Activated CD4-positive, alpha-beta T cell treated with anti-CD3 and anti-CD28 coated beads for 36 hours (primary cell): ENCODE measurements around the gene FBXL2. TPM values are rescaled to one million over a fixed set of nuclear protein-coding genes. Genes with fewer than 3 reads are reported as not detected.
A peak's percentile ranks its signal among the peaks of the same experiment; 100 is the strongest.
"Not testable (repeated sequence)": the region's sequence is repeated elsewhere in the genome, so short reads cannot be mapped to it uniquely, and the experiment has no call there.

Experiments used
- ATAC-seq: fragments of 200-7000 bp; cut with Tn5 transposase; one replicate; pipeline ENCODE4 v1.10.0; 2021; ENCODE audit warnings: mild to moderate bottlenecking, moderate library complexity
- CTCF ChIA-PET: fragments of 350-600 bp; sonication (Branson Sonifier 250); formaldehyde crosslinking; loops from one replicate; lab custom pipeline; 2021; ENCODE audit warnings: antibody characterized with exemption; lab: Charles Lee
- POLR2A ChIA-PET: fragments of 350-600 bp; sonication (Branson Sonifier 250); formaldehyde crosslinking; loops from one replicate; lab custom pipeline; 2021; ENCODE audit warnings: antibody characterized with exemption, inconsistent platforms; lab: Charles Lee
- DNase-seq: peaks from one replicate; pipeline ENCODE4 v3.0.0-alpha.2; 2020
- H3K27ac Mint-ChIP-seq: one replicate; pipeline ENCODE4 v1.8.0; 2021; ENCODE audit warnings: mixed read lengths
- H3K27me3 Mint-ChIP-seq: one replicate; pipeline ENCODE4 v1.8.0; 2021; ENCODE audit warnings: mixed read lengths
- H3K36me3 Mint-ChIP-seq: one replicate; pipeline ENCODE4 v1.8.0; 2021; ENCODE audit warnings: low read depth, mixed read lengths
- H3K4me1 Mint-ChIP-seq: one replicate; pipeline ENCODE4 v1.8.0; 2021; ENCODE audit warnings: mixed read lengths
- H3K4me3 Mint-ChIP-seq: one replicate; pipeline ENCODE4 v1.8.0; 2021; ENCODE audit warnings: mild to moderate bottlenecking, moderate library complexity, mixed read lengths
- H3K9me3 Mint-ChIP-seq: one replicate; pipeline ENCODE4 v1.8.0; 2021; ENCODE audit warnings: low read depth, mixed read lengths
- intact Hi-C, 2 experiments: fragments of 100-400 bp; cut with DNase I in 1 of 2; cut with micrococcal nuclease in 1 of 2; formaldehyde crosslinking; loops; one replicate each; pipeline versions ENCODE4 v1.14.2 to v1.15.1; 2022 to 2024; cut with DNase I, micrococcal nuclease
- total RNA-seq, 2 experiments: library from RNA; stranded (reverse); gene quantifications; one replicate each; pipeline ENCODE4 v1.2.3, GENCODE V29; 2021

The FBXL2 gene
- total RNA-seq, 2 experiments from 2014 or later, result 0.07 TPM; not detected in 1

DNA sequence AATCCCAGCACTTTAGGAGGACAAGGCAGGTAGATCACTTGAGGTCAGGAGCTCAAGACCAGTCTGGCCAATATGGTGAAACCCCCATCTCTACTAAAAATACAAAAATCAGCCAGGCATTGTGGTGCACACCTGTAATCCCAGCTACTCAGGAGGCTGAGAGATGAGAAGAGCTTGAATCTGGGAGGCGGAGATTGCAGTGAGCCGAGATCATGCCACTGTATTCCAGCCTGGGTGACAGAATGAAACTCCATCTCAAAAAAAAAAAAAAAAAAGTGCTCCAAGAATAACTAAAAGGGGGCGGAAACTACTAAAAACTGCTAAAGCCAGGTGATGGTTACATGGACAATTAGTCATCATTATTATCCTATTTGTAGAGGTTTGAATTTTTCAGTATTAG, 133.6 kb downstream of the FBXL2 start:
- H3K4me3 Mint-ChIP-seq, intact Hi-C loops, H3K27me3 Mint-ChIP-seq, DNase-seq, H3K9me3 Mint-ChIP-seq, H3K27ac Mint-ChIP-seq, POLR2A ChIA-PET, ATAC-seq, H3K4me1 Mint-ChIP-seq: not testable (repeated sequence)
- CTCF ChIA-PET, result interaction anchor here (0.7 to 1.7 kb wide), 3 partner anchors 9 to 900 kb away, joined by 3 to 6 read pairs (median 3); no protein-coding TSS in a partner anchor
- peaks cover 52% of the 10 kb centered on the region for H3K36me3 Mint-ChIP-seq

- peaks cover 60% of the 10 kb centered on the region for H3K36me3 Mint-ChIP-seq
- no peak overlapping the region for H3K4me3 Mint-ChIP-seq
- peaks cover 28% of the 10 kb centered on the region for H3K4me1 Mint-ChIP-seq
- H3K27ac Mint-ChIP-seq, result peak overlapping the region; percentile 68
- ChIA-PET POLR2A (no interaction called here), CTCF (interaction anchor here (1.0 kb wide), 1 partner anchor 13 kb away, joined by 4 read pairs; no protein-coding TSS in a partner anchor)
- intact Hi-C loops, result loop anchor here in 1 of 2 experiments (1.0 to 2.0 kb wide), 2 partner anchors 15 to 22 kb away; no protein-coding TSS in a partner anchor
- DNase-seq, result peak; percentile 67
- ATAC-seq, result peak; percentile 85
- no peaks in the 10 kb centered on the region for H3K27me3 Mint-ChIP-seq
- no peaks in the 10 kb centered on the region for H3K9me3 Mint-ChIP-seq
Measured at GRCh38 chr3:33417066-33417673, 139.9 kb downstream of the FBXL2 start.

- POLR2A ChIA-PET, result no interaction called here
Measured at GRCh38 chr3:33419948-33420347, 142.7 kb downstream of the FBXL2 start.

GRCh38 chr3:33420966-33421365, 143.7 kb downstream of the FBXL2 start:
- H3K36me3 Mint-ChIP-seq, result peaks cover 60% of the 10 kb centered on the region
- H3K9me3 Mint-ChIP-seq, result no peaks in the 10 kb centered on the region
- CTCF ChIA-PET, result no interaction called here
- H3K27ac Mint-ChIP-seq, result no peak overlapping the region
- no peaks in the 10 kb centered on the region for H3K27me3 Mint-ChIP-seq
- ATAC-seq (no peak), DNase-seq (no peak)
- POLR2A ChIA-PET, result no interaction called here
- intact Hi-C loops, result no loop called here
- H3K4me1 Mint-ChIP-seq, result peaks cover 27% of the 10 kb centered on the region
- no peak overlapping the region for H3K4me3 Mint-ChIP-seq

More at GRCh38 chr3:33419948-33420347, 142.7 kb downstream of the FBXL2 start:
- Mint-ChIP-seq H3K4me1 (peaks cover 28% of the 10 kb centered on the region), H3K27me3 (no peaks in the 10 kb centered on the region), H3K36me3 (peaks cover 62% of the 10 kb centered on the region), H3K9me3 (no peaks in the 10 kb centered on the region), H3K27ac (peak overlapping the region; percentile 73), H3K4me3 (no peak overlapping the region)
- CTCF ChIA-PET, result interaction anchor here (0.7 to 1.6 kb wide), 3 partner anchors 9 to 289 kb away, joined by 3 to 5 read pairs (median 3); no protein-coding TSS in a partner anchor
- intact Hi-C loops, result no loop called here
- no peak for DNase-seq
- ATAC-seq, result no peak

DNA sequence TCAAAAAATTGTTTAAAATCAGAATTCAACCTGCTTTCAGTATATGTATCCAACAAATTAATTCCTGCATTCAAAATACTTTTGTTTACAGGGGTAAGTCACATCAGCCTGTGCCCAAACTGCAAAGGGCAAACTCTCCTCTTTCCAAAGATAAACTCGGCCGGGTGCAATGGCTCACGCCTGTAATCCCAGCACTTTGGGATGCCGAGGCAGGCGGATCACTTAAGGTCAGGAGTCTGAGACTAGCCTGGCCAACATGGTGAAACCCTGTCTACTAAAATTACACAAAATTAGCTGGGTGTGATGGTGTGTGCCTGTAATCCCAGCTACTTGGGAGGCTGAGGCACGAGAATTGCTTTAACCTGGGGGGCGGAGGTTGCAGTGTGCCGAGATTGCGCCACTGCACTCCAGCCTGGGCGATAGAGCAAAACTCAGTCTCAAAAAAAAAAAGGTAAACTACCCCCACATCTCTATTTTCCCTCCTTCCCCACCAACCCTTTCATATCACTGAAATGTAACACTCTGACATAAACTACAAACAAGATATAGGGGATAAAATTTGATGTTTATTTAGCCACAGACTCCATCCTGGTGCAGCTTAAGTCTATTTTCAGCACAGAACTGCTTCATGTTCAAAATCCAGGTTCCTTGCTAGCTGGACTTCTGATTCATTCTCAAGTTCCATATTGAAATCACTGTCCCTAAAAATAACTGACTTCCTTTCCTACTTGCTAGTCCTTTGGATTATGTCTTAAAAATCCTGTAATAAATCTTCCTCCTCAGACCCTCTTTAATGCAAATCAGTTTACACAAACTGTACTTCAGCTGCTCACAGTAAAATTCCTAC, 147.6 kb downstream of the FBXL2 start:
- intact Hi-C loops, result loop anchor here in 1 of 2 experiments (5.0 kb wide), 1 partner anchor 33 kb away; no protein-coding TSS in a partner anchor
- Mint-ChIP-seq H3K36me3 (peaks cover 44% of the 10 kb centered on the region), H3K4me3 (no peak overlapping the region), H3K27me3 (no peaks in the 10 kb centered on the region), H3K27ac (no peak overlapping the region), H3K9me3 (no peaks in the 10 kb centered on the region), H3K4me1 (peaks cover 40% of the 10 kb centered on the region)
- no peak for DNase-seq
- ATAC-seq, result no peak
- POLR2A ChIA-PET, result no interaction called here
- CTCF ChIA-PET, result interaction anchor here (0.7 kb wide), 1 partner anchor 137 kb away, joined by 4 read pairs; no protein-coding TSS in a partner anchor

- Mint-ChIP-seq H3K27me3 (no peaks in the 10 kb centered on the region), H3K36me3 (peaks cover 39% of the 10 kb centered on the region), H3K27ac (no peak overlapping the region), H3K9me3 (no peaks in the 10 kb centered on the region), H3K4me1 (peaks cover 42% of the 10 kb centered on the region), H3K4me3 (no peak overlapping the region)
- DNase-seq (no peak), ATAC-seq (no peak)
- intact Hi-C loops, result loop anchor here in 1 of 2 experiments (5.0 kb wide), 1 partner anchor 33 kb away; no protein-coding TSS in a partner anchor
- ChIA-PET CTCF (interaction anchor here (0.7 to 1.1 kb wide), 2 partner anchors 13 to 138 kb away, joined by 4 read pairs; no protein-coding TSS in a partner anchor), POLR2A (no interaction called here)
Measured at GRCh38 chr3:33425453-33425852, 148.2 kb downstream of the FBXL2 start.

DNA sequence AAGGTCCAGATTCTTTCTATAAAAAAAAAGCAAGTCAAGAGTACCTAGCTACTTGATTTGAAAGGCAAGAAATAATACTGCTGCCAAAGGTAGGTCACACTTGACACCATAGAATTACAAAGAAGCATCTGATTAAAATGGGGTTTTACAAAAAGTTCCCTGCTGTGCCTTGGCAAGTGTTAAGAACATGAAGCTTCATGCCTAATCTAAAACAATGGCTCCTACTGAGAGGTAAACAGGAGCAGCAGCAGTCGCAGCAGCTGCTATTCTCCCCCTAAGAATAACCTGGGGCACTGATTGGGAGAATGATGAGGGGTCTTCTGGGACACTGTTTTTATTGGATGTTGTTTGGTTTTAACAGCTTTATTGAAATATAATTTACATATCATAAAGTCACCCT, 148.8 kb downstream of the FBXL2 start:
- Mint-ChIP-seq H3K4me3 (no peak overlapping the region), H3K4me1 (peaks cover 45% of the 10 kb centered on the region), H3K27me3 (no peaks in the 10 kb centered on the region), H3K9me3 (no peaks in the 10 kb centered on the region), H3K27ac (no peak overlapping the region), H3K36me3 (peaks cover 33% of the 10 kb centered on the region)
- ATAC-seq (no peak), DNase-seq (no peak)
- intact Hi-C loops, result loop anchor here in 1 of 2 experiments (5.0 kb wide), 1 partner anchor 34 kb away; no protein-coding TSS in a partner anchor
- ChIA-PET CTCF (interaction anchor here (1.1 kb wide), 1 partner anchor 13 kb away, joined by 4 read pairs; no protein-coding TSS in a partner anchor), POLR2A (no interaction called here)

DNA sequence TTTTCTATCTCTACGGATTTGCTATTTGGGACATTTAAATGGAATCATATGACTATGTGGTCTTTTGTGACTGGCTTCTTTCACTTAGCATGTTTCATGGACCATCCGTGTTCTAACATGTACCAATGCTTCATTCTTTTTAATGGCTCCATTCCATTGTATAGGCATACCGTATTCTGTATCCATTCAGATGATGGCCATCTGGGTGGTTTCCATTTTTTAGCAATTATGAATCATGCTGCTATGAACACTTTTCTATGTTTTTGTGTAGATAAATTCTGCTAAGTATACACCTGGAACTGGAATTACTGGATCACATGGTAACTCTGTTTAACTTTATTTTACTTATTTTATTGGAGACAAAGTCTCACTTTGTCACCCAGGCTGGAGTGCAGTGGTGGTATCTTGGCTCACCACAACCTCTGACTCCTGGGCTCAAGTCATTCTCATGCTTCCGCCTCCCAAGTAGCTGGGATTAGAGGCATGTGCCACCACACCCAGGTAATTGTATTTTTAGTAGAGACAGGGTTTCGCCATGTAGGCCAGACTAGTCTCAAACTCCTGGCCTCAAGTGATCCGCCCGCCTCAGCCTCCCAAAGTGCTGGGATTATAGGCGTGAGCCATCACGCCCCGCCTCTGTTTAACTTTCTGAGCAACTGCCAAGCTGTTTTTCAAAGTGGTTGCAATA, 149.5 kb downstream of the FBXL2 start:
- CTCF ChIA-PET, result interaction anchor here (1.1 kb wide), 1 partner anchor 12 kb away, joined by 4 read pairs; no protein-coding TSS in a partner anchor
- H3K9me3 Mint-ChIP-seq, result no peaks in the 10 kb centered on the region
- intact Hi-C loops, result loop anchor here in 1 of 2 experiments (5.0 kb wide), 1 partner anchor 34 kb away; no protein-coding TSS in a partner anchor
- peaks cover 26% of the 10 kb centered on the region for H3K36me3 Mint-ChIP-seq
- peaks cover 52% of the 10 kb centered on the region for H3K4me1 Mint-ChIP-seq
- DNase-seq (no peak), ATAC-seq (no peak)
- peak overlapping the region; percentile 35 for H3K27ac Mint-ChIP-seq
- H3K4me3 Mint-ChIP-seq, result no peak overlapping the region
- no peaks in the 10 kb centered on the region for H3K27me3 Mint-ChIP-seq
- POLR2A ChIA-PET, result no interaction called here

DNA sequence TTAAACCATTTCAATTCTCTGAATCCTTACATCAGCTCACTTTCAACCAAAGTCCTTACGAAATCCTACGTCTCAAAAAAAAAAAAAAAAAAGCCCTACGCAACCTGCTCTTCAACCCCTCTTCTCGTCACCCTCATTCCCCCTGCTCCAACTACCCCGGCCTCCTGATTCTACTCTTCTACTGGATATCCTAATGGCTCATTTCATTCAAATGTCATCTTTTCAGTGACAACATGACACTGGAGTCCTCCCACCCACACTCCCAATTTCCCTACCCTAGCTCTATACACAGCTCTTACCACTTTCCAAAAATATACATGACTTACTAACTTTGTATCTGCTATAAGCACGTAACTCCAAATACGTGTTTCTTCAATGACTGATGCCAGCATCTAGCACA, 151.5 kb downstream of the FBXL2 start:
- no peak for ATAC-seq
- DNase-seq, result no peak
- H3K4me3 Mint-ChIP-seq, result no peak overlapping the region
- peaks cover 70% of the 10 kb centered on the region for H3K4me1 Mint-ChIP-seq
- intact Hi-C loops, result loop anchor here in 1 of 2 experiments (5.0 kb wide), 1 partner anchor 36 kb away; no protein-coding TSS in a partner anchor
- POLR2A ChIA-PET, result interaction anchor here (0.8 kb wide), 1 partner anchor 217 kb away, joined by 9 read pairs; no protein-coding TSS in a partner anchor
- H3K9me3 Mint-ChIP-seq, result no peaks in the 10 kb centered on the region
- H3K27me3 Mint-ChIP-seq, result no peaks in the 10 kb centered on the region
- H3K36me3 Mint-ChIP-seq, result peaks cover 18% of the 10 kb centered on the region
- H3K27ac Mint-ChIP-seq, result peak overlapping the region; percentile 51
- CTCF ChIA-PET, result interaction anchor here (1.0 to 1.3 kb wide), 3 partner anchors 9 to 20 kb away, joined by 3 read pairs; no protein-coding TSS in a partner anchor

- H3K4me3 Mint-ChIP-seq, H3K27me3 Mint-ChIP-seq, H3K9me3 Mint-ChIP-seq, ATAC-seq, DNase-seq: not testable (repeated sequence)
- ChIA-PET POLR2A (interaction anchor here (0.8 kb wide), 1 partner anchor 216 kb away, joined by 9 read pairs; no protein-coding TSS in a partner anchor), CTCF (interaction anchor here (0.7 to 1.3 kb wide), 4 partner anchors 9 to 298 kb away, joined by 3 read pairs; no protein-coding TSS in a partner anchor)
- H3K27ac Mint-ChIP-seq, result peak overlapping the region; percentile 29
- H3K4me1 Mint-ChIP-seq, result peaks cover 75% of the 10 kb centered on the region
- intact Hi-C loops, result loop anchor here in 1 of 2 experiments (5.0 kb wide), 1 partner anchor 37 kb away; no protein-coding TSS in a partner anchor
- peaks cover 15% of the 10 kb centered on the region for H3K36me3 Mint-ChIP-seq
Measured at GRCh38 chr3:33429306-33429705, 152.1 kb downstream of the FBXL2 start.
